Measurements from ENCODE around the gene TRIM63.
"Not testable (repeated sequence)": the region's sequence is repeated elsewhere in the genome, so short reads cannot be mapped to it uniquely, and the experiment has no call there.

The TRIM63 gene

DNA sequence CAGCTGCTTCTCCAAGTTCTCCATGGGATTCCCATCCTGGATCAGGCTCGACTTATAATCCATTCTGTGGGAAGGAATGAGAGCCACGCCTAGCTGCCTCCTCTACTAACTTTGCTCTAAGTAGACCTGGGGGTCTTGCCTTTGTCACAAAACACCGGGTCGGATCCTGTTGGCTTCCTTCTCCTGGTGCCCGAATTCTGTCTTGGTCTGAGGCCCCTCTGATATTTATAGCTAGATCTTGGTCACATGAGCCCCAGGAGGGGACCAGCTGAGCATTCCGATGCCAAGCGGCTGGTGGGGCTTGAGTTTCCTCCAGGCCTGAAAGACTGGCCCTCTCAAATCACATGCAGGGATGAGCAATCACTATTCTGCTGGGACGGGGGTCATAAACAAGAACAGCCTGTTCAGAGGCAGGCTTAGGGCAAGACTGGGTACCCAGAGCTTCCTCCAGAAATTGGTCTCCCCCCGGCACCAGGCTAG, at the start of gene TRIM63:
TRIM63 (minus strand) TSS at position 199 of the 480 bp plus-strand sequence; CDS start at position 63, 136 bp downstream.
- no peak for DNase-seq (ENCODE audit: low read depth, low spot score)
- peak within 1 kb of the TSS; percentile 21 for H3K27ac ChIP-seq

DNA sequence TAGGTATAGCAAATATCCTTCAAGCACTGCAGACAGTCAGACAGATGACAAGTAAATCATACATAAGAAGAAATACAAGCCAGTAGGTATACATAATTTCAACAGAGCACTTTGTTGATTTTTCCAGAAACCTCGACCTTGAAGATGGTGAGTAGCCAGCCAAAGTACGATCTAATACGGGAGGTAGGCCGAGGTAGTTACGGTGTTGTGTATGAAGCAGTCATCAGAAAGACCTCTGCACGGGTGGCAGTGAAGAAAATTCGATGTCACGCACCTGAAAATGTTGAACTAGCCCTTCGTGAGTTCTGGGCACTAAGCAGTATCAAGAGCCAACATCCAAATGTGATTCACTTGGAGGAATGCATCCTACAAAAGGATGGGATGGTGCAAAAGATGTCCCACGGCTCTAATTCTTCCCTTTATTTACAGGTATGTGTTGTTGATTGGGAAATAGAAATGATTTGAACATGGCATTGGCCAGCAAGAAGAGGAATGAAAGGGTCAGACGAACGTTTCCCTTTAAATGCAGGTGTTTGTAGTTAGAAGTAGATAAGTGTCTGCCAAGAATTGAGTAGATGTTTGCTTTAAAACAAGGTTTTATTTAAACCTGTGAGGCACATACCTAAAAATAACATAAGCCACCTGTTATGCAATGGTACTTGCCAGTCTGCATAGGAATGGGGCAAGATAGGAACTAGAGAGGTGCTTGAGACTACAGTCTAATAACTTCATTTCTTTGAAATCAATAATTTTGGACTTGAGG, 46.9 kb upstream of the TRIM63 start:
- DNase-seq (ENCODE audit: low read depth, low spot score), result no peak
- H3K27ac ChIP-seq, result no peak overlapping the region

DNA sequence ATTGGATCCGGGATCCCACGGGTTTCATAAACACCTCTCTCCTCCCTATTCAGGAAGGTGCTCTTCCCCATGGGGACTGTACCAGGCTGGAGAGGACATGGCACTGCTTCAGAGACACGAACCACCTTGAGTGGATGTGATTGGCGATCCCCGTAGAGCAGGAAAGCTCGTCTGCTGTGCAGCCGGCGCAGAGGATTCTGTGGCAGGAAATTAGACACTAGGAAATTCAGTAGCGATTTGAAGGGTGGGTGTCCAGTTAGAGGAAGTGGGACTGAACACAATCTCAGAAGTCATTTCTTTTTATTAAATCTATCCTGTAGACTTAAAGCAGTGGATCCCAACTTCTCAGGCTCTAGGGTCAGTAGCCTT, 45.0 kb upstream of the TRIM63 start:
- peak overlapping the region; percentile 88 for H3K27ac ChIP-seq
- DNase-seq (ENCODE audit: low read depth, low spot score), result no peak

DNA sequence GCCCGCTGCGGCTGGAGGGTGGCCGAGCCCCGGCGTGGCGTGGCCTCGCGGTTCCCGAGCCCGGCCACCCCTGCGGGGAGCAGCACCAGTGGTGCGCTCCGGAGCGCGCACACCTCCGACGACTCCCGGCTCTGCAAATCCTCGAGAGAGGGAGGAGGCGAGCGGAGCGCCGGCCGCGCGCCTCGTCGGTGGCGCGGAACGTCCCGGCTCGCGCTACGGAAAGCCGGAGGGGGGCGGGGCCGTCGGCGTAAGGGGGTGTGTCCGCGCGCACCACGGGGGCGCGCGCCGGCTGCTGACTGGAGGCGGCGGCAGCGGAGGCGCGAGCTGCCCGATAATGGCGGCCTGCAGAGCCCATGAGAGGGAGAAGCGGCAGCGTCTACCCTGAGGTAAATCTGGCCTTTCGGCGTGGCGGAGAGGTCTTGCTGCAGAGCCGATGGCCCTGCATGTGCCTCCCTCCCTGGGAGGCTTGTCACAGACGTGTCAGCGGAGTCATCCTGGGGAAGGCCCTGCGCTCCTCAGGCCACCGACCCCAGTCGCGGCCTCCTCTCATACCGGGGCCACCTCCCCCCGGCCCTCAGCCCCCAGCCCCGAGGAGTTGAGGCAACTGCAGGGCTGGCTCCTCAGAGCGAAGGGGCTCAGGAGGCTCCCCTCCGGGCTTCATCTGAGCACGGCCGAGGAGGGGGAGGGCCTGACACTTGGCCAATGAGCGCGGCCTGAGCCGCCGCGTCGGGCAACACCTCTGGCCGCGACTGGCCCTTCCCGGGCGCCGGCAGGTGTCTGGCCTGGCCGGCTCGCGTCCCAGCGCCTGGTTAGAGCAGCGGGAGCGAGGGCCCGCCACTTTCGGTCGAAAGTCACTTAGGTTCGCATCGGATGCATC, 44.3 kb upstream of the TRIM63 start, which contains the start of gene PDIK1L:
PDIK1L (plus strand) TSS at position 295 of the 877 bp plus-strand sequence. CDS start 2,485 bp downstream, outside the sequence.
- DNase-seq (ENCODE audit: low read depth, low spot score), result peak; percentile 83
- H3K27ac ChIP-seq, result peak within 1 kb of the TSS; percentile 88

DNA sequence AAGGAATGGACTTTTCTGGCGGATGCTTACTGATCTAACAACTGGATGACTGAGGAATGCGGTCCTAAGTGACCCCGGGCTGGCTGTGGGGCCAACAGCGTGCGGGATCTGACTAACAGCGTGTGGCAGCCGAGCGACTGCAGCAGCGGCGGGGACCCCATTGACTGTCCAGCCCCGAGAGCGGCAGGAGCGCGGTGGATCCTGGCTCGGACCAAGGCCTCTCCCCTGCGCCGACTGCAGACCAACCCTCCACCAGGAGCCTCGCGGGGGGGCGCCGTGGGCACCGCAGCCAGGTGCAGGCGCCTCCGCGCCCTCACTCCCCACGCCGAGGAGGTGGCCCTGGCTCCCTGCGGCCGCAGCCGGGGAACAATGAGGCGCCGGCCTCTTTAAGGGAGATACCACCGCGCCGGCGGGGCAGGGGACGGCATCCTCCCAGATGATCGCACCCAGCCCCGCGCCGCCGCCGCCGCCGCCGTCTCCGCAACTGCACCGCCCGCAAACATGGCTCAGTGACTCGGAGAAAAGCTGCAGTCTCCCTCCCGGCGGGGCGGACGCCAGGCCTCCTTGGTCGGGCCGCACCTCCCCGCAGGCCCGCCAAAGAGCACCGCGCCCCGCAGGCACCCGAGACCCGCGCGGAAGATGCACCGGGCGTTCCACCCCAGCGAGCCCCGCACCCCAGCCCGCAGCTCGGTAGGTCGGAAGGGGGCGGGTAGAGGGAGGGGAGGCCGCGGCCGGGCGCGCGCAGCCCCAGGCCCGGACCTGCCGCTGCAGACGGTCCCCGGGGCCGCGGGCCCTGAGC, 43.5 kb upstream of the TRIM63 start:
- DNase-seq (ENCODE audit: low read depth, low spot score), result no peak
- H3K27ac ChIP-seq, result peak overlapping the region; percentile 88

DNA sequence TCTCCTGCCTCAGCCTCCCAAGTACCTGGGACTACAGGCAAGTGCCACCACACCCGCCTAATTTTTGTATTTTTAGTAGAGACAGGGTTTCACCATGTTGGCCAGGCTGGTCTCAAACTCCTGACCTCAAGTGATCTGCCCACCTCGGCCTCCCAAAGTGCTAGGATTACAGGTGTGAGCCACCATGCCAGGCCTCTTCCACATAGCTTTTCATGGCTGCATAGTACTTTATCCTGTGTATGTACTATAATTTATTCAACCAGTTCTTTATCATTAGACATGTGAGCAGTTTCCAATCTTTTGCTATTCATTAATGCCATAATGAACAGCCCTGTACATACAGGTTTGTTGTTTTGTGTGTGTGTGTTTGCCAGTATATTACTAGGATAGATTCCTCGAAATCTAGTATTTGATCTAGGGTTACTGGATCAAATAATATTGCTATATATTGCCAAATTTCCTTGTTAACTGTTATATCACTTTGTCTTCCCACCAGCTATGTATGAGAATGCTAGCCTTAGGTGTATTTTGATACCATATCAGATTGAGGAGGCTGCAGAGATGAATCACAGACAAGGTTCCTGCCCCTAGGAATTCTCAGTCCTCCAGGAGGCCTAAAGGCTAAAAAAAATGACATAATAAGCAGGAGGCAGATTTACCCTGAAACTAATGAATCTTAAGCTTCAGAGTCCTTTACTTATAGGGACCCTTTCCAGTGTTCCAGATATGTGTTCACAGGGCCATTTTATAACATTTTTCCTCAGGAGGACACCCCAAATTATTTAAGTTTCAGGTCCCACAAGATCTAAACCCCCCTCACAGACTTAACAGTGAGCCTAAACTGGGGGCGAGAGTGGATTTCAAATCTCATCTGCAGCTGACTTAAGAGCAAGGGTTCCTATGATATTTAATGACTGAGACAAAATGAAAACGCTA, 42.1 kb upstream of the TRIM63 start:
- DNase-seq (ENCODE audit: low read depth, low spot score), result no peak
- no peak overlapping the region for H3K27ac ChIP-seq

DNA sequence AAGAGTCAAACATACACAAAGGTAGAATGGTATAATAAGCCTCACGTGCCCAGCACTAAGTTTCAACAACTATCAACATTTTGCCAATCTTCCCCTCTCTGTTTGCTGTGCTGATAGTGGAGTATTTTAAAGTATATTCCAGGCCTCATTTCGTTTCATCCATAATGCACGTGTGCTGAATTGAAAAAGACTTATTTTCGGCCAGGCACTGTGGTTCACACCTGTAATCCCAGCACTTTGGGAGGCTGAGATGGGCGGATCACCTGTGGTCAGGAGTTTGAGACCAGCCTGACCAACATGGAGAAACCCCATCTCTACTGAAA, 37.8 kb upstream of the TRIM63 start:
- not testable (repeated sequence) for H3K27ac ChIP-seq; DNase-seq (ENCODE audit: low read depth, low spot score)

DNA sequence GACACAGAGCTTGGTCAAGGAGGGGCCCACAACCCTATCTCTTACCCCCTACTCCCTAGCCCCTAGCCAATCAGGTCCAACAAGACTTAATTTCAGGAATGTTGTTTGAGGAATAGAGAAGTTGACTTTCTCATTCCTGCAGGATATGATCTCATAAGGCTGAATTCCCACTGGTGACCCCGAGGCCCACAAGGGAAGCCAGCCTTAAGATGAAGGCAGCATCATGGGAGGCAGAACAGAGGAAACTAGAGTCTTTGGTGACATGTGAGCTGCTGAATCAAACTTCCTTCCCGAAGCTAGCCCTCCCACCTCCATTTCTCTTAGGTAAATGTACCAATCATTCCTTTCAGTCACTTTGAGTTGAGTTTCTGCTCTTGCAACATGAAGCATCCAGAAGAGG, 35.1 kb upstream of the TRIM63 start:
- DNase-seq (ENCODE audit: low read depth, low spot score), result no peak
- no peak overlapping the region for H3K27ac ChIP-seq

DNA sequence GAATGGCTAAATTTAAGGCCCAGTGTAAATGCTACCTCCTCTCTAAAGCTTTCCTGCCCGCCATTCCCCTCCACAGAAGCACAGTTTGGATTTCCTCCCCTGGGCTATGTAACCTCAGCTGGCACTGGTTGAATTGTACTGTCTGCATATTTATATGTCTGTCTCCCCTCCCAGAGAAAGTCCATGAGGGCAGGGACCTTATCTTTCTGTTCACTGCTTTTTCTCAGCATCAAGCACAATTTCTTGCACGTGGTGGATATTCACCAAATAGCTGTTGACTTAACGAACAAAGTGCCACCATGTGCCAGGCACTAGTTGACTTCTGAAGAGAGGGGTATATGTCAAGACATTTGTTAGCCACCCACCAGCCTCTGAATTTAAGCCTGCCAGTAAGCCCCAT, 34.7 kb upstream of the TRIM63 start:
- DNase-seq (ENCODE audit: low read depth, low spot score), result no peak
- no peak overlapping the region for H3K27ac ChIP-seq

DNA sequence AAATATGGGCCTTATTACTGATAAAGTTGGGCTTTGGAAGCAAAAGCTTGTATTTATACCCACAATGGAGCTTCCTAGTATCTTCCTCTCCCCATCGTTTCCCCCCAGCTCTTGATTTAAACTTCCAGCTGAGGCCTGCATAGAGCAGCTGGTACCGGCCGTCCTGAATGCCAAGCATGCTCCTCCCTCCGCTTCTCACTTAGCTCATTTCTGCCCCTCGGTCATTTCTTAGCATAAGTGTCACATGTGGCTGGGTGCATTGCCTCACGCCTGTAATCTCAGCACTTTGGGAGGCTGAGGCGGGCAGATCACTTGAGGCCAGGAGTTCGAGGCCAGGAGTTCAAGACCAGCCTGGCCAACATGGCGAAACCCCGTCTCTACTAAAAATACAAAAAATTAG, 32.8 kb upstream of the TRIM63 start:
- not testable (repeated sequence) for H3K27ac ChIP-seq; DNase-seq (ENCODE audit: low read depth, low spot score)

DNA sequence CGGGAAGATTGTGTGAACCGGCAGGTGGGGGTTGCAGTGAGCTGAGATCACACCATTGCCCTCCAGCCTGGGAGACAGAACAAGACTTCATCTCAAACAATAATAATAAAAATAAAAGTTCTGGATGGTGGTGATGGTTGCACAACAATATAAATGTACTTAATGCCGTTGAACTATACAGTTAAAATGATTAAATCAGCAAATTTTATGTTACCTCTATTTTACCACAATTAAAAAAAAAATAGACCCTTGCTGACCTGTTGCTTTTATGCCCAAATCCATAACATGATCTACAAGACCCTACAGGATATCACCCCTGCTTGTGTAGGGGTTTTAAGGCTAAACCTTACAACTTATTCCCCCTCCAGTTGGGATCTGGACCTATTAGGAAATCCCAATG, 32.4 kb upstream of the TRIM63 start:
- no peak for DNase-seq (ENCODE audit: low read depth, low spot score)
- no peak overlapping the region for H3K27ac ChIP-seq

DNA sequence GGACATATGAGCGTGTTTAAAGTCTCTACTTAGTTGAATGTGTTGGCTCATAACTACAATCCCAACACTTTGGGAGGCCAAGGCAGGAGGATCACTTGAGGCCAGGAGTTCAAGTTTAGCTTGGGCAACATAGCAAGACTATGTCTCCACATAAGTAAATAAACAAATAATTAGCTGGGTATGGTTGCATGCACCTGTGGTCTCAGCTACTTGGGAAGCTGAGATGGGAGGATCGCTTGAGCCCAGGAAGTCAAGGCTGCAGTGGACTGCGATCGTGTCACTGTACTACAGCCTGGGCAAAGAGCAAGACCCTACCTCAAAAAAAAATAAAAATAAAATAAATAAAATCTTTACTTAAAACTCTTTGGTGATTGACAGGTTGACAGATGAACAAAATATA, 31.2 kb upstream of the TRIM63 start:
- no peak overlapping the region for H3K27ac ChIP-seq
- DNase-seq (ENCODE audit: low read depth, low spot score), result no peak

DNA sequence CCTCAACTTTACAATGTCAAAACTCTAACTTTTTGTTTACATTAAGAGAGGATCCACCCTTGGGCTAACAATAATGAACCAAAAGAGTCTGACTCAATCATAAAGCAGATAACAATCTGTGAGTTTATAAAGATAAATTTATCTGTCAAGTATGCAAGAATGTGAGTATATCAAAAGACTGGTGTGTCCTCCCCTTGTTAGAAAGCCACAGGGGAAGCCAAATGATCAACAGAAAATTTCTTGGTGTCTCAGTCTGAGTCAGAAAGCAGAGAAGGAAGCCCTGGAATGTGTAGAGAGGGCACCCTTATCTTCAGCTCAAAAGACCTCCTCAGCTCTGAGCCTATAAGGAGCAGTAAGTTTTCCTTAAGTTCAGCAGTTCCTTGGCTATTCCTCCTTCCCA, 30.3 kb upstream of the TRIM63 start:
- DNase-seq (ENCODE audit: low read depth, low spot score), result no peak
- H3K27ac ChIP-seq, result no peak overlapping the region

DNA sequence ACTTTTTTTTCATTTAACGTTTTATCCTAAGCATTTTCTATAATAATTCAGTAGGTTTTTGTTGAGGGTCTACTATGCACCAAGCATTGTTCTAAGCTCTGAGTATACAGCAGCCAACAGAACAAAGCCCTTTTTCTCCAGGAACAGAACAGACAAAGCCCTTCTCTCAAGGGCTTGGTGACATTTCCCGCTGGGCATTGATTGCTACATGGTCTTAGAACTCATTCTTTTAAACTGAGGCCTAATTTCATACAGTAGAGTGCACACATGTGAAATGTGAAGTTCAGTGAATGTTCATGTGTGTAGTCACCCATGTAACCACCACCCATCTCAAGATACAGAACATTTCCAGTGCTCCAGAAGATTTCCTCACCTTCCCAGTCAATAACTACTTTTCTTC, 29.0 kb upstream of the TRIM63 start:
- DNase-seq (ENCODE audit: low read depth, low spot score), result no peak
- H3K27ac ChIP-seq, result no peak overlapping the region

DNA sequence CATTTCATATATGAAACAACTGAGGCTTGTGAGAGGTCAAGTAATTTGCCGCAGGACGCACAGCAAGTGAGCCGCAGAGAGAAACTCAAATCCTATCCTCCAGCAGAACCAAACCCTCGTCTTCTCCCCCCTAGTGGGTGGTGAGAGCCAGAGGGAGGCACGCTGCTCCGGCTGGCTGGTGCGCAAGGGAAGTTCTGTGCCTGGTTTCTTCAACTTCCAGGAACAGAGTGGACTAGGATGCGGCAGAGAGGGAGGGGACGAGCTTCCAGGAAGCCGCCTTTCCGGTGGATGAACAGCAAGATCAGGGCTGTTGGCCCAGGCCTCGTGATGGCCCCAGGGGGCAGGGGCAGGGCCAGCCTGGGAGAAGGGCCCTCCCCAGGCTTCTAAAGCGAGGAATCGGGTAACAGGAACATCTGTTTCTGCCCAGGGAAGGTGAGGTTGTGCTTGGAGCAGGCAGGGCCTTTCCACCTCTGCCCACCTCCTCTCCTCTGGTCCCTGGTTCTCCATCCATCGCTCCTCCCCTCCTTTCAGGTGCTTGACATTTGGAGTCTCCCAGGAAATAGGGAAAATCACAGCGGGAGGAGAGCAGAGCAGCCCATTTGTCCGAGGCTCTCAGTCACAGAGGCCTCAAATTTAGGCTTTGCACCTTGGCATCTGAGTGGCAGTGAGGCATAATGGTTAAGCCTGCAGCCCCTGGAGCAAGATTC, 27.4 kb upstream of the TRIM63 start:
- H3K27ac ChIP-seq, result no peak overlapping the region
- no peak for DNase-seq (ENCODE audit: low read depth, low spot score)

DNA sequence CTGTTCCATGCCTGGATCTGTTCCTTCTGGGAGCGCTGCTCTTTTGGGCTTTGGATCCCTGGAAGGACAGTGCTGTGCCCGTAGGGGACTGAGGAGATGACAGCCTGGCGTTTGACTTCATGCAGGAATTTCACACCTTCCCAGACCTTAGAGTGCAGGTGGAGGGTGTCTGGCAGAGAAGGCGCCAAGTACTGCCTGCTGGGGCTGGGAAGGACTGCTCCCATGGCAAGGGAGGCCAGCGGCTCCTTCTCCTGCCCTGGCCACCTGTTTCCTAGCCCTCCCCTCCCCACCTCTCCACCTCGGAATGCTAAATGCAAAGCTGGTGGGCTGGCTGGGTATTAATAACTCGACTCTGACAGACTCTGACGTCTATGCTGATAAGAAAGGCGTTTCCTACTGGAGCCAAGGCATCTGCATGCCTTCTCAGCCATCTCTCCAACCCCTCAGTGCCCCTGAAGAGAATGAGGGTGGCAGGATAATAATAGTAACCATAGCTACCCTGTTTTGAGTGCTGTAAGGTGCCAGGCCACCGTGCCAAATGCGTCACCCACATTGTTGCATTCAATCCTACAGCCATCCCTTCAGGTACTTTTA, 26.7 kb upstream of the TRIM63 start:
- no peak for DNase-seq (ENCODE audit: low read depth, low spot score)
- H3K27ac ChIP-seq, result no peak overlapping the region

DNA sequence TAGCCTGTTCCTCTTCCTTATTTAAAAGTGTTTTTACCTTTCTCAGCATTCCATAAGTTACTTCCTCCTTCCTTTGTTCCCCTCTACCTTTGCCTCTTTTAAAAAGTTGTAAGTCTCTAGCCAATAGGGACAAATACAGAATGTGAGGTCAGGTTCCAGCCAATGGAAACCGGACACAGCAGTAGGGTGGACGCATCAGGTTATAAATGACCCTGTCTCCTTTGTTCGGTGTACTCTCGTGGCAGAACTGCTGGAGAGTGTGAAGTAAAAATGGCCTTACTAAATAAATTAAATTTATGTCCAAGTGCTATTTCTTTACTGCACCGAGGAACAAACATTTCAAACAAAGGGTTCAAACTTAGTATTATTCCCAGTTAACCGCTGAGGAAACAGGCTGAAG, 26.1 kb upstream of the TRIM63 start:
- H3K27ac ChIP-seq, result peak overlapping the region; percentile 39
- not testable (repeated sequence) for DNase-seq (ENCODE audit: low read depth, low spot score)

DNA sequence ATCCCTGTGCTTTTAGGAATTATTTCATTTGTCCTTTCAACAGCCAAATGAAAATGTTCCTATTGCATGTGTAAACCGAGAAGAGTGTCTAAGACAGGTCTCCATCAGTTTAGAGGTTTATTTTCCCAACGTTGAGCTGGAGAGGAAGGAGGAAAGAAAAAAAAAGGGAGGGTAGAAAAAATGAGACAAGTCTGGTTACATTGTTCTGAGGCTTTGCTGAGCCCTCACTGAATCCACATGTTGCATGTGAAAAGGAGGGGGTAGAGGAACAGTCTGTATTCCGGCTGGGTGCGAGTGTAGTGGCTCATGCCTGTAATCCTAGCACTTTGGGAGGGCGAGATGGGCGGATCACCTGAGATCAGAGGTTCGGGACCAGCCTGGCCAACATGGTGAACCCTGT, 25.0 kb upstream of the TRIM63 start:
- H3K27ac ChIP-seq, result no peak overlapping the region
- no peak for DNase-seq (ENCODE audit: low read depth, low spot score)

DNA sequence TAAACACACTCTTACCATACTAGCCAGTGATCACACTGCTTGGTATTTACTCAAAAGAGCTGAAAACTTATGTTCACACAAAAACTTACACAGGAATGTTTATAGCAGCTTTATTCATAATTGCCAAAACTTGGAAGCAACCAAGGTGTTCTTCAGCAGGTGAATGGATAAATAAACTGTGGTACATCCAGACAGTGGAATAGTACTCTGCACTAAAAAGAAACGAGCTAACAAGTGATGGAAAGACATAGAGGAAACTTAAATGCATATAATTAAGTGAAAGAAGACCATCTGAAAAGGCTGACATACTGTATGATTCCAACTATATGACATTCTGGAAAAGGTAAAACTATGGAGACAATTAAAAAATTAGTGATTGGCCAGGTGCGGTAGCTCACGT, 23.5 kb upstream of the TRIM63 start:
- no peak overlapping the region for H3K27ac ChIP-seq
- no peak for DNase-seq (ENCODE audit: low read depth, low spot score)

Data from epithelial cell of prostate (primary cell).